CD14-positive monocyte (primary cell): ENCODE measurements around the gene PPM1H. TPM values are rescaled to one million over a fixed set of nuclear protein-coding genes. Genes with fewer than 3 reads are reported as not detected.

Source experiments
- DNase-seq, 3 donors: peaks; one replicate each; pipeline ENCODE4 v3.0.0-alpha.2; 2011 to 2022
- H2AFZ ChIP-seq: 2 replicates; pipeline ENCODE4 v1.6.0; 2012; ENCODE audit warnings: mild to moderate bottlenecking, low read depth, low read length, inconsistent platforms; ENCODE audit not compliant: insufficient read depth, poor library complexity, severe bottlenecking
- H3K27ac ChIP-seq, 2 donors: 1 replicate in 1 of 2; 2 replicates in 1 of 2; pipeline ENCODE4 v1.5.1; 2012 to 2013; ENCODE audit warnings: low read length in 2 of 2, control low read depth in 1 of 2, inconsistent platforms in 1 of 2, low read depth in 1 of 2, mild to moderate bottlenecking in 1 of 2
- H3K27me3 ChIP-seq, 2 donors: one replicate each; pipeline versions ENCODE4 v1.6.0 to v1.6.1; 2011 to 2013; ENCODE audit warnings: low read length in 2 of 2; ENCODE audit not compliant: control insufficient read depth in 2 of 2, insufficient read depth in 2 of 2
- H3K36me3 ChIP-seq, 2 donors: replicated peaks in 1 of 2; 1 replicate in 1 of 2; 2 replicates in 1 of 2; pipeline versions ENCODE4 v1.5.1 to v1.6.1; 2012 to 2013; ENCODE audit warnings: low read length in 2 of 2, control low read depth in 1 of 2, inconsistent platforms in 1 of 2, mild to moderate bottlenecking in 1 of 2; ENCODE audit not compliant: insufficient read depth in 2 of 2, control insufficient read depth in 1 of 2
- H3K4me1 ChIP-seq, 2 donors: 1 replicate in 1 of 2; 2 replicates in 1 of 2; pipeline versions ENCODE4 v1.5.1 to v1.6.1; 2012 to 2013; ENCODE audit warnings: low read length in 2 of 2, control low read depth in 1 of 2, inconsistent platforms in 1 of 2, mild to moderate bottlenecking in 1 of 2, moderate library complexity in 1 of 2; ENCODE audit not compliant: insufficient read depth in 2 of 2, control insufficient read depth in 1 of 2
- H3K4me2 ChIP-seq: replicated peaks from 2 replicates; pipeline ENCODE3; 2012; ENCODE audit warnings: low read length, moderate library complexity, mild to moderate bottlenecking; ENCODE audit not compliant: poor library complexity, severe bottlenecking; ENCODE audit errors: extremely low read depth
- H3K4me3 ChIP-seq, 3 experiments: fragments of 200-600 bp in 1 of 3; sonication (generic) in 1 of 3; replicated peaks in 1 of 3; 1 replicate in 2 of 3; 2 replicates in 1 of 3; pipeline ENCODE4 v1.5.1; 2011 to 2013; ENCODE audit warnings: low read length in 3 of 3, mild to moderate bottlenecking in 3 of 3, control low read depth in 2 of 3, low read depth in 2 of 3, inconsistent platforms in 1 of 3, moderate library complexity in 1 of 3
- H3K79me2 ChIP-seq: 2 replicates; pipeline ENCODE4 v1.6.0; 2012; ENCODE audit warnings: mild to moderate bottlenecking, control low read depth, inconsistent platforms, low read length, moderate library complexity; ENCODE audit not compliant: insufficient read depth
- H3K9ac ChIP-seq: 2 replicates; pipeline ENCODE4 v1.6.0; 2017; ENCODE audit warnings: low read length, mild to moderate bottlenecking; ENCODE audit not compliant: insufficient read depth, poor library complexity, severe bottlenecking
- H3K9me3 ChIP-seq, 2 donors: replicated peaks in 1 of 2; 1 replicate in 1 of 2; 2 replicates in 1 of 2; pipeline versions ENCODE4 v1.5.1 to v1.6.1; 2012 to 2013; ENCODE audit warnings: low read length in 2 of 2, control low read depth in 1 of 2; ENCODE audit not compliant: control insufficient read depth in 1 of 2, insufficient read depth in 1 of 2
- H4K20me1 ChIP-seq: 2 replicates; pipeline ENCODE4 v1.6.0; 2012; ENCODE audit warnings: mild to moderate bottlenecking, low read length, control low read depth, moderate library complexity; ENCODE audit not compliant: insufficient read depth
- H3K27ac Mint-ChIP-seq, 7 donors: one replicate each; pipeline ENCODE4 v1.8.0; 2020; ENCODE audit warnings: mild to moderate bottlenecking in 7 of 7, mixed read lengths in 7 of 7, moderate library complexity in 6 of 7, inconsistent platforms in 2 of 7
- H3K27me3 Mint-ChIP-seq, 3 donors: one replicate each; pipeline ENCODE4 v1.8.0; 2021 to 2022; ENCODE audit warnings: low read depth in 3 of 3, mild to moderate bottlenecking in 3 of 3, mixed read lengths in 3 of 3, moderate library complexity in 3 of 3, inconsistent platforms in 1 of 3
- H3K36me3 Mint-ChIP-seq, 2 donors: one replicate each; pipeline ENCODE4 v1.8.0; 2020; ENCODE audit warnings: mixed read lengths in 2 of 2, inconsistent platforms in 1 of 2, mild to moderate bottlenecking in 1 of 2
- H3K4me1 Mint-ChIP-seq: one replicate; pipeline ENCODE4 v1.8.0; 2020; ENCODE audit warnings: mild to moderate bottlenecking, mixed read lengths
- H3K4me3 Mint-ChIP-seq, 2 donors: one replicate each; pipeline ENCODE4 v1.8.0; 2020; ENCODE audit warnings: mild to moderate bottlenecking in 2 of 2, mixed read lengths in 2 of 2, moderate library complexity in 1 of 2
- H3K9me3 Mint-ChIP-seq, 7 donors: one replicate each; pipeline ENCODE4 v1.8.0; 2020 to 2022; ENCODE audit warnings: mixed read lengths in 7 of 7, mild to moderate bottlenecking in 6 of 7, moderate library complexity in 6 of 7, inconsistent platforms in 2 of 7
- CTCF ChIP-seq: fragments of 200-600 bp; IDR thresholded peaks from one replicate; pipeline ENCODE4 v1.8.0; 2022; ENCODE audit warnings: antibody characterized with exemption, mild to moderate bottlenecking
- WGBS: methylation state at CpG from one replicate; pipeline ENCODE4 v1.1.5; 2013; ENCODE audit warnings: missing lambda C conversion rate; ENCODE audit not compliant: insufficient coverage; 5-methylcytosine and 5-hydroxymethylcytosine counted together
- intact Hi-C, 2 donors: fragments of 100-400 bp; cut with micrococcal nuclease; formaldehyde crosslinking; loops; one replicate each; pipeline versions ENCODE4 v1.15.0 to v1.15.1; 2023
- polyA plus RNA-seq, 3 donors: library from polyadenylated mRNA; depleted of rRNA in 1 of 3; unstranded in 2 of 3; stranded (reverse) in 1 of 3; fragments of 300-500 nt in 2 of 3; fragments of >200 nt in 1 of 3; fragmentation: Illumina TruSeq in 2 of 3; gene quantifications; 1 replicate in 2 of 3; 2 replicates in 1 of 3; pipeline ENCODE4 v1.2.3, GENCODE V29; 2012 to 2021

Gene PPM1H
- polyA plus RNA-seq, 3 donors: 1.5 to 2.8 (median 1.9) TPM

- Histone ChIP-seq H3K4me1 (peaks cover 12 to 19% of the 10 kb centered on the region in 2 donors), H3K79me2 (no peaks in the 10 kb centered on the region), H4K20me1 (no peaks in the 10 kb centered on the region), H3K9me3 (no peaks in the 10 kb centered on the region), H3K27me3 (no peaks in the 10 kb centered on the region), H3K4me3 (no peak overlapping the region), H3K27ac (no peak overlapping the region), H3K9ac (no peak overlapping the region), H2AFZ (no peak overlapping the region), H3K4me2 (no peak overlapping the region), H3K36me3 (no peaks in the 10 kb centered on the region)
- no peaks in the 10 kb centered on the region for H3K36me3 Mint-ChIP-seq
- peaks cover 0 to 4% (median 0%) of the 10 kb centered on the region in 7 donors for H3K9me3 Mint-ChIP-seq
- peaks cover 39% of the 10 kb centered on the region for H3K4me1 Mint-ChIP-seq
- no peak overlapping the region for H3K4me3 Mint-ChIP-seq
- WGBS: no CpG with 5 or more reads among the region's 1 CpG
- H3K27me3 Mint-ChIP-seq: peaks cover 1 to 2% (median 1%) of the 10 kb centered on the region in 3 donors
- no peak for TF ChIP-seq CTCF
- intact Hi-C loops: no loop called here
- no peak for DNase-seq
- H3K27ac Mint-ChIP-seq: no peak overlapping the region
These were observed 91.2 kb downstream of the PPM1H start for GRCh38 chr12:62843716-62844115.

GRCh38 chr12:62841846-62842245 lies 93.1 kb downstream of the PPM1H start:
- H3K27me3 Mint-ChIP-seq: peaks cover 1 to 6% (median 2%) of the 10 kb centered on the region in 3 donors
- peak; percentile 29 to 60 (median 50) for DNase-seq
- Histone ChIP-seq H3K4me2 (peak overlapping the region; percentile 55), H3K27me3 (no peaks in the 10 kb centered on the region), H2AFZ (no peak overlapping the region), H3K36me3 (no peaks in the 10 kb centered on the region), H3K79me2 (no peaks in the 10 kb centered on the region), H3K9ac (no peak overlapping the region), H3K4me3 (peak overlapping the region in 2 of 3 experiments; percentile 12 to 40), H3K4me1 (peaks cover 12 to 19% of the 10 kb centered on the region in 2 donors), H3K9me3 (no peaks in the 10 kb centered on the region), H4K20me1 (no peaks in the 10 kb centered on the region), H3K27ac (no peak overlapping the region)
- H3K36me3 Mint-ChIP-seq: no peaks in the 10 kb centered on the region
- peaks cover 0 to 4% (median 0%) of the 10 kb centered on the region in 7 donors for H3K9me3 Mint-ChIP-seq
- WGBS: no CpG with 5 or more reads among the region's 3 CpGs
- TF ChIP-seq CTCF: no peak
- intact Hi-C loops: no loop called here
- peaks cover 38% of the 10 kb centered on the region for H3K4me1 Mint-ChIP-seq
- H3K4me3 Mint-ChIP-seq: no peak overlapping the region
- H3K27ac Mint-ChIP-seq: peak overlapping the region in 2 of 7 donors; percentile 25 to 33
